DMS53 treated with DMSO at 0.1 percent for 48 hours (cell line): ENCODE data around the gene LAMA2.

Experiments
- DNase-seq: peaks from one replicate; lab custom pipeline; 2025; ENCODE audit not compliant: unreplicated experiment; lab: John Stamatoyannopoulos, UW

The LAMA2 gene

DNA sequence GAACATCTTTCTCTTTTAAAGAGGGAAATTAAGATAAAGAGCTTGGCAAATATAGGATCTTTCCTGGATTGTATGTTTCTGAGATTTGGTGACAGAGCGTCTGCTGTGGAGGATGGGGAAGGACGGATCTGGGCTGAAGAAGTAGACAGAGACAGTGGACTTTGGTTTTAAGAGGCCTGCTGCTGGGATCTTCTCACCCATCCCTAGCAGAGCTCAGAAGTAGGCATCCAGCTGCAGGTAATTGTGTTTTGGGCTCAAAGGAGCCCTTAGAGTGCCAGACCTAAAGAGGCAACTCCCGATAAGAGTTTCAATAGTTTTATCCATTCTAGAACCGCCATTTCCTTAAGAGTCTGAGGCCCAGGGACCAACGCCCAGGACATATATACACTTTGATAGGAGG lies 20.8 kb downstream of the LAMA2 start:
- DNase-seq = no peak

DNA sequence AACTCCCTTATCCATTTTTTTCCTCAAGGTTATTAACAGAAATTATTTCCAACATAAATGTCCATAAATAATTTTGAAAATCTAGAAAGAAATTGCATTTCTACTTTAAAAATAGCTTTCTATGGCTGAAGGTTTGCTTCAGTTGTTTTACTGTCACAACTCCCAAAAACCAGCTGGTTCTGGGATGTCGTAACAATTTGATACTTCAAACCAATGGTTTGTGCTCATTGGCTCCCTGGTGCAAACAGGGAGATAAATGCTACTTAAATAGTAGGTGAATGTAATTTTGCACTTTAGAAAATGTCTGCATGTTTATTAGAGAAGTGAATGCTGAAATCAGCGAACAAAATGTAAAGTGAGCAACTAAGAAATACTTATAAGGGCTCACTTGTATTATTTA lies 31.1 kb downstream of the LAMA2 start:
- no peak for DNase-seq

DNA sequence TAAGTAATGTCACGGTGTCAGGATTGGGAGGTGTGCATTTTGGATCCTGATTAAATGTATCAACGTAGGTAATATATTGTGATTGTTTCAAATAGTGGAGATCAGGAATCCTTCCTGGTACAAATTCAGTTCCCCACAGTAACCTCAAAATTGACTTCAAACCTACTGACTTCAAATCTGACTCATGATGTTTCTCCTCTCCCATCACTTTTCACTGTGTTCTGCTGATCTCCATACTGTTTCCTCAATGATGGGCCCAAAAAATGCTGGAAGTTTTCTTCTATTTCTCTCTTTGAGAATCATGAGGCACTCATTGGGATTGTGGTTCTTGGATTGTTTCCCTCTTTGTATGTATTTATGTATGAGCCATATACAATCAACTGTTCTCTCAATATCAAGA lies 35.9 kb downstream of the LAMA2 start:
- no peak for DNase-seq

DNA sequence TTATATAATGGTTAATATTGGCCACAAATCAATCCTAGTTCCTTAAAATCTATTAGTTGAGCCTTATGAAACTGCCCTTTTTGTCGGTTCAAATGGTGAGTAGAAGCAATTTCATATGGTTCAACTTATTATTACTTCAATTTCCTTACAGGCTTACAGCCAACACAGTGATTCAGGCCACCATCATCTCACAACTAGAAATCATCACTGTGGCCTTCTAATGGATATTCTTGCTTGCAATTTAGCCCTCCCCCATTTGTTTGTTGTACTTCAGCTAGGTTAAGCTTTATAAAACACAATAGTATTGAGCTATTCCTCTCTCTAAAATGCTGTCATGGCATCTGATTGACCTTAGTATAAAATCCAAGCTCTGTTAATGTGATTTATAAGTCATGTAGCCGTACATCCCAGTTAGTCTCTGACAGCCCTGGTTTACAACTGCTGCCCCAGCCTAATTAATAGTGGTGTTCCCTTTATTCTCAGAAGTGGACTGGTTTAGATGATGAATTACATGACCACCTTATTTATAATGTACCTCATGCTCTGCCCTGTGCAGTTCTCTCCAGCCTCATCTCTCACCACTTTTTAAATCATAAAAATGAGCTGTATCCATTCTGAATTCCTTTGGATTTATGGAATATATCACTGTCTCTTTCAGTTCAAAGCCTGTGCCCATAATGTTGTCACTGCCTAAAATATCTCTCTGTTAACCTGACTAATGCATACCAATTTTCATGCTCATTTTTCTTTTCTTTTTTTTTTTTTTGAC lies 36.7 kb downstream of the LAMA2 start:
- DNase-seq = no peak

DNA sequence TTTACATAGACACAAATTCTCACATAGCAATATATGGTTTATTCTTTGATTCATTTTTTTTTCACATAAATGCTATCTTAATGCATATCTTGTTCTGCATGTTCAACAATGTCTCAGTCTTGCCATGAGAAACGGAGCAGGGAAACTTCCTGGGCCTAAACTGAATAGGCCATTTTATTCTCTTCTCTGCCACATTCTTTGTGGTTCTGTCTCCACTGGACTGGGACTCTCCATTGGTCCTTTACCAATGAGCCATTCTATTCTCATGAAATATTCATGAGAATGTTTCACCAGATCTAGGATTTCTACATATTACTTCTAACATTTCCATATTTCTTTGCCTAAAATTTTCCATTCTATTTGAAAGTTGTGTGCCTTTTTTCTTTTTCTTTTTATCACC lies 42.8 kb downstream of the LAMA2 start:
- DNase-seq = no peak

DNA sequence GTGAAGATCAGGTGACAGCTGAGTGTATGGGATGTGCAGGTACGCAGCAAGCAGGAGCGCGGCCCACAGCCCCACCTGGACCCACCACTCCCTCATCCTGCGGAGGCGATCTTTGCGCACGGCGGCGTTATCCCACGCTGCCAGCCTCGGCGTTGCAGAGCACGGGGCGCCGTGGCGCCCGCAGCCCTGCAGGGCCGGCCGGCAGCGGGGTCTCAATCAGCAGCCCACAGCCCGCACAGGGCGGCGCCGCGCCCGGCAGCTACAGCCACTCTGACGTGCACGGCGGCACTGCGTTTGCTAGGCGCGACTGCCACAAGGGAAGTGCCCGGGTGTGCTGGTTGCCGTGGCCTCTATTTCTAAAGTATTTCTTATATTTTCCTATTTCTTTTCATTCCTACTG lies 46.9 kb downstream of the LAMA2 start:
- DNase-seq = no peak

DNA sequence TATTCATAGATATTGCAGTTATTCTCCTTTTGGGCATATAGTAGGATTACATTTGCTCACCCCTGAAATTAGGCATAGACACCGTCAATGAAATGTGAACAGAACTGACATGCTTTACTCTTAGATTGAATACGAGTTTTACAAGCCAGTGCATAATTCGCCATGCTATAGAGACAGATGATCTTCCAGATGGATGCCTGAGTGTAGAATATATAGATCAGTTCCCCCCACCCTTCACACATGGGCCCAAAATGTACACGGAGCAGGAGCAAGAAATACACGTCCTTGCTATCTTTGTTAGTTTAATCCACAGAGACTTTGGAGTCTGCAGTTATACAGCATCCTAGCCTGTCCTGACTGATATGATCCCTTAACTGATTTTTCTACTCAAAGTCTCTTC lies 47.4 kb downstream of the LAMA2 start:
- no peak for DNase-seq

DNA sequence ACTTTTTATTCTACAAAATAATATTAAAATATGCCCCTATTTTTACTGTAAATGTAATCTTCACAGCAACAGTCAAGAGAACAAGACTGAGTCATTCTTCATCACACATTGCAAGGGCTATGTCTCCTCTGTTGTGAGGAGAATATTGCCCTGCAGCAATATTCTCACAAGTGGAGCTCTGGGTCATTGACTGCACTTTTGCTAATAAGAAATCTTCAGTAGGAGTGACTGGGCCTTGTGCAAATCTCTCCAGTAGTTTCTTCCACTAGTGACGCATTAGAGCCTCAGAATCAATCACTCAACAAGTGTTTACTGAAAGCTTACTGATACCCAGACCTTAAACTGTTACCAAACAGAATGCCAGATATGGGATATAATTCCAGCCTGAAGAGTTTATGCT lies 49.1 kb downstream of the LAMA2 start:
- DNase-seq = no peak

DNA sequence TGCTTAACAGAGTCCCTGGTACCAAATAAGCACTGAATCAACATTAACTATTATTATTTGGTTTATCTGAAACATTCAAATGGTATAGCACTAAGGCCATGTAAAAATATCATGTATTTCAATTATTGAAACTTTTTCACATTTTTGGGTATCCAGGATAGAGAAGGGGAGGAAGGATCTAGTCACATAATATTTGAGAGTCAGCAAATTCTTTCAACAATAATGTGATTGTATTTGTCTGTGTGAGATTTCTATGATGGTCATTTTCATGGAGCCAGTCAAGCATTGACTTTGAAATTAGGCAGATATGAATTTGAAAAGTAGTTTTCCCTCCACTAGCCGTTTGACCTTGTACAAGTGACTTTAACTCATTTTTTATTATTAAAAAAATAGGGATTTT lies 67.9 kb downstream of the LAMA2 start:
- DNase-seq = no peak

DNA sequence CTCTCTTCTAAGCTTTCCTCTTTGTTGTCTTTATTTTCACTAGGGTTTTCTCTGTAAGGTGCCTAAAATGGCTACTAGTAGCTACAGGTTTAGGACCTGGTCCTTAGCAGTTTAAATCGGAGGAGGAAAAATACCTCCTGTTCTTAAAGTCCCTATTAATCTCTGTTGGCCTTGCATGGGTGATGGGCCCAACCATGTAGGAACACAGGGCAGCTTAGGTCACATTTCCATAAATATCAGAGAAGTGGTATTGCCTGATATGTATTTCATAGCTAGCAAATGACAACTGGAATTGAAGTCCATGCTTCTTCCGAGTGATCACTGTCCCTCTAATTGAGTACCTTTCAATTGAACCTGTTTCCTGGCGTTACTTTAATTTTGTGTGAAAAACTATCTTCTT lies 70.0 kb downstream of the LAMA2 start:
- no peak for DNase-seq

DNA sequence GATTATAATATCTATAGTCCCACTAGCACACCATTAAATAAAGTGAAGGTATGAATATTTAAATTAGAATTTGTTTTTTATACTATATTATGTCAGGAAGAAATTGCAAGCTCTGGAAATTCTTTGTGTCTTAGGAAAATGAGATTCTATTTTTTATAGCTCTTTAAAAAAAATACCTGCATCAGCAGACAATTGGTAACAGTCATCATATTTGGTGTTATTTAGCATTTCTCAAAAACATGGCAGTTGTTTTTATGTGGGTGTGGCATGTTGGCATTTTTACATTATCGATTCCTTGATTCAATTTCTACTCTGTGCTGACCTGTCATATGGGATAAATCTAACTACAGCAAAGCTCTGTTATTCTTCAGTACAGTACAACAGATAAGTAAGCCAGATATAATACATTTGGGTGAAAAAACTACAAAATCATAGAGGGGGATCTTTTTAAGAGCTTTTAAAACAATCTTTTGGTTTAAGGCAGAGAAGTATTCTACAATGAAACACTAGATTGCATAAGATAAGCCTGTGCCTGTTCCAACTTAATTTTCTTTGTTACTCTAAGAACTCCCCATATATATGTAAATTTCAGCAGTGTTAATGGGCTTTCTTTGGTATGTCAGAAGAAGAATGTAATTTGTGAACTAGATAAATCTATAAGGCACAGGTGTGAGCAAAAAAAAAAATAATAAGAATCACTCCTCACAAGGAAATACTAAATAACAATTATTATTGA lies 71.5 kb downstream of the LAMA2 start:
- no peak for DNase-seq

DNA sequence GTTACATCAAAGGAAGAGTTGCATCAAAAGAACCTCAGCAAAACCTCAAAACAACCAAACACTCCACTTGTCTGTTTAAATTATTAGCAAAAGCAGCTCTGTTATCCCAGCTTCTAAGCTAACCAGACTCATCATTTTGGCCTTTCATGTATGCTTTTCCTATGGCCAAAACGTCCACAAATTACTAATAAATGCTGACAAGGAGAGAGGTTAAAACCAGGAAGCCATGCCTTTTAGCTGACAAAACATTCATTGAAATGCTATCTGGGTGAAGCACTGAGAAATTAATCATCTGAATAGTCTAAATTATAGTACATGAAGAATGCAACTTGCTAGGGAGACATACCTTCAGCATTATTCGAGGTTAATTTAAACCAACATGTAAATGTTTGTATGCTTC lies 80.6 kb downstream of the LAMA2 start:
- no peak for DNase-seq

DNA sequence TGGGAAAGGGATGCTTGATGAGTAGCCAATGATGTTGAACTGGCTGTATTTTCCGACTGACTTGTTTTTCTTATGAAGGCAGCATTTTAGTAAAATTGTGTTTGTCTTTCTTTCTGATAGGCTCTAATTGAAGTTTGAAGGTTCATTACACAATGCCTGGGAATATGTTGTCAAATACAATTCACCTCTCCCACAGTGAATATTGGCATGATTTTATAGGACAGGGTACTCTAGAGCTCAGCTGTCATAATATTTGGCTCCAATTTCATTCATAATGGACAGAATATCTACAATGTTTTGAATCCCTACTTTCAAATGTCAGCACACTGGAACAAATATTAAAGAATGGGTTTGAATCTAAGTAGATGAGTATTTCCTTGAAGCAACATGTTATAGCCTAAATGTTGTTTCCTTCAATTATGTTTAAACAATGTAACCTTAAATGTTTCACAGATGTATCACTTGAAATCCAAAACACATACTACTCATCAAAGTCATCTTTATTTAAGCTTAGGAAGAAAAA lies 81.4 kb downstream of the LAMA2 start:
- no peak for DNase-seq

DNA sequence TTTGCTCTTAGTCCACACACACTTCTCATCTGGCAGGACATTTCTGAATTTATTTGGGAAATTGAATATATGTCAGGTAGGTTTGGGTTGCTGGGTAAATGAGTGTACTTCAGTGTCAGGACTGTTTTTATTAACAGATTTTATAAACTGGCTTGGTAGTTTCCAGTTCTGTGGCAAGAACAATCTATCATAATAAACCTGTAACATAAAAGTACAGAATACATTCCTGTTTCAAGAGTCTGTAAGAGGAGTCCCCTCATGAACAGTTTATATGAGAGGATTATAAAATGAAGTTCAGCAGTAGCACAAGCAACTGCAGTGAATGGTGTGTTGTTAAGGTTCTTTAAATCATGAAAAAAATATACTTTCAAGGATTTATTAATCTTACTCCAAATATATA lies 81.8 kb downstream of the LAMA2 start:
- DNase-seq = no peak

DNA sequence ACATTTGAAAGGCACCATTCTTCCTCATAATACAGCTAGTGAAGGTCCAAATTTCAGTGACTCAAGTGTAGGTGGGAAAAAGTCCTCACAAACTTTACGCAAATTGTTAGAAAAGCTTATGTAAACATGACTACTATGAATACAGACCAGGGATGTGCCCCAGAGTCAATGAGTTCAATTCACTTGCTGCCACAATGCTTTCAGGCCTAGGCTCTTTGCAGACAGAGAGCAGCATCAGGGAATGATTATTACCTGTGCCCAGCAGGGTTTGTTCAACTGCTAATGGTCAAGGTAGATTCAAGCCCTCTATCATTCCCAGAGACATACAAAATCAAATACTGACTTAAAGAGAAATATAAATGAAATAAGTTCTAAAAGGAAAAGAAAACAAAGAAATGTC lies 84.0 kb downstream of the LAMA2 start:
- no peak for DNase-seq

DNA sequence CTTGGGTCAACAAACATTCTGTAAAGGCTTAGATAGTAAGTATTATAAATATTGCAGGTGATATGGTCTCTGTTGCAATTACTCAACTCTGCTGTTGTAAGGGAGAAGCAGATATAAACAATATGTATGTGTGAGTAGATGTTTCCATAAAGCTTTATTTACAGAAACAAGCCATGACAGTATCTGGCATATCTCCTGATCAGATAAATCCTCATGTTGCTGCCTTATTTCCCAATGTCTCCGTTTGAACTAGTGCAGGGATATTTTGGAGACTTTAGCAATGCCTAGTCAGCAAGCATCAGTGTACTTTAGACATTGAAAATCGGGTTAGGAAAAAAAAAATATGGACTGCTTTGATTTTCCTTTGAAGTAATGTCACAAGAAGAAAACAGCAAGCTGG lies 96.1 kb downstream of the LAMA2 start:
- no peak for DNase-seq

DNA sequence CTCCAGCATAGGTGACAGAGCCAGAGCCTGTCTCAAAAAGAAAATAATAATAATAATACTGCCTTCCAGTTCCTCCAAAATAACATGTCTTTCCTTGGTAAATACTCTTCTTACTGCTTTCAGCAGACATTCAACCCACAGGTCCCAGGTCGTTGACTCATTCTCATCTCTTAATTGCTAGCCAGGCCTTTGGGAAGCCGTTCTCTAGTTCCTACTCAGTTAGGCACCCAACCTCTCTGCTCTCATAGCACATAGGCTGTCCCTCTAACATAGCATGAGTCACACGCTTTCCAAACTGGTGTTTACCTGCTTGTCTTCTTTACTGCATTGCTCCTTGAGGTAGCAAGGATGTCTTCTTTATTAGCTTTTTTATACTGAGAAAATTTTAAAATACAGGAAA lies 98.8 kb downstream of the LAMA2 start:
- no peak for DNase-seq

DNA sequence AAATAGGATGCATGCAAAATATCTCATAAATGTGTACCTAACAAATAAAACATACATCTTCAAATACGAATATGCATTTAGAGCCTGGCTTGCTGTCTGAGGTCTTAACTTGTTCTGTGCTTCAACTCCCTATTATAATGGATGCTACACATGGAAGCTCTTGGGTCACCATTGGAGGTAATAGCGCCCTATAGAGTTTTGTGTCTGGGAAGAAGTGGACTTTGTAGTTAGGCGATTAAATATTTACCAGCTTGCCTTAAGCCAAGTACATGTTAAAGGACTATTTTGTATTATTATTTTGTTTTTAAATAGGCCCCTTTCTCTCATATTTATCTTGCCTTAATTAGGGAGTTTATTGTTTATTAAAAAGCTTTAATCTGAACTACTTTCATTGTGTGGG lies 107.4 kb downstream of the LAMA2 start:
- DNase-seq = no peak

DNA sequence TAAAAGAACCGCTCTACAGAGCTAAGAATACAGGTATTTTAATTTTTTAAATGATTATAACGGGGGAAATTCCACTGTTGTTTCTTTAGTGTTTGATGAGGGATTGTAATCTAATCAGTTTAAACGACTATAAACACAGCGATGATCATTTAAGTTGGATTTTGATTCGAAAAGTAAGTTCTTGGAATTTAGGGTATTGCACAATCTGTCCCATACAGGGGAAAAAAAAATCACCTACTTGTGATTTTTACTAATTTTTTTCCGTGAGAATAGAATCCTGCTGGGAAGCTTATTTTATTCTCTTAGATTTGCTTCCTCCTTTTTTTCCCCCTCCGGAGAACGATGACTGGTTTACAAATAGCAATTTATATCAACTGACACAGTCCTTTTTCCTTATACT lies 108.0 kb downstream of the LAMA2 start:
- no peak for DNase-seq

DNA sequence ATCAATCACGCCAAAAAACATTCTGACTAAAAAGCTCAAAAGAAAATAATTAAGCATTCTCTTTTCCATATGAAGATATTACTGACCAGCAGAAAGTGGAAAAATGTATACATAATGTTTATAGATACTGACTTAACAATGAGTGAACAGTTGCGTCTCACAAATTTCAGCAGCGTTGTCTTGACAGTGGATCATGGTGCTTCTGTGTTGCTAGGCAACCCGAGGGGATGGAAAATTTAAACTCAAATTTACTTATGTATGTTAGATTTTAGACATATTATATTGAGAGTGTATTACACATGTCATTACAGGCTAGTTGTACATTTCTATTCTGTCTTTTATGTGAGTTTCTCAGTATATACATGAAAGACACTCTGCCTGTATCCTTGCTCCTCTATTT lies 110.2 kb downstream of the LAMA2 start:
- DNase-seq = no peak

DNA sequence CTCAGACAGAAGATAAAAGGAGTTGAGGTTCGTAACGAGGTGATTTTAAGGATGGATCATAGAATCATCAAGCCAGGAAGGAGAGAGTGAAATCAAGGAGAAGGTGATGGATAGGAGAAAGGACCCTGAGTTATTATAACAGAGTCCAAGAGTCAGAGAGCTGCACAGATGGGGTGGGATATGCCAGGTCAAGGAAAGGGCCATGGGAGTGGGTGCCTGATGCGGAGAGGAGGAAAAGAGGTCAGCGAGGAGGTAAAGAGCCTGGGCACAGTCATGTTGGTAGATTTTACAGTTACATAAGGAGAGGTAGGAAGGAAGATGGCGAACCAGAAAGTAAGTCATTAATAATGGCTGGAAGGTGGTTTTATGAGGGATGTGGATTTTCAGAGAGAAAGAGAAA lies 114.9 kb downstream of the LAMA2 start:
- DNase-seq = no peak

DNA sequence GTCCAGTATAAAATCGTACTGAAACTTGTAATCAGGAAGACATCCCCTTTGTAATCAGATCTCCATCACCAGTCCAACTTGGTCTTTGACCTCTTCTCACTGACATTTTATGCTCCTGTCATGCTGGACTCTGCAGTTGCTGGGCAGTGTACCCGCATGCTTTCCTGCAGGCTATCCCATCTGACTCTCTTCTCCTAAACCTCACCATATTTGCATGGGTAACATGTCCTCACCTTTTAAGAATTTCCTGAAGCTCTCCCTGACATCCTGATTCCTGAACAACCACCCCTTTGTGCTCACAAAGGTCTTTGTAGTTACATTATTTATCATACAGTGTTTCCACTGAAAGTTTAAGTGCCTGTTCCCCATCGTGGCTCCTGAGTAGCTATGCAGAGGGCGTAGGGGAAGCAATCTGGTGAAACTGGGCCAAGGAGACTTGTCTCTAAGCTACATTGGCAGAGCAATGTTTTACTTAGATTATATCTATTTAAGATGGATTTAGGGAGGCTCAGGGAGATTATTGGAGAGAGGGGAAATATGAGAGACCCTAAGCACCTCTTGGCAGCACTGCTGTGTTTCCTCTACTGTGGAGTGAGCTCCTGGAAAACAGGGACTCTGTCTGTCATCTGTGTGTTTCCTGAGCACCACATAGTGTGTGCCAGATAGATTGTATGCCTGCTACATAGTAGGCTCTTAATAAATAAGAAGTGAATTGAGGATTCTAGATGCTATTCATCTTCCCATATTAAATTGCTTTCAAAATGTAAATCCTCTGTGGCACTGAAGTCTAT lies 124.0 kb downstream of the LAMA2 start:
- no peak for DNase-seq
